Fibroblast of upper back skin (primary cell): ENCODE results near the gene FOXC1.

Source experiments
- DNase-seq: peaks from one replicate; pipeline ENCODE4 v3.0.0-alpha.2; 2013

Gene FOXC1

DNA sequence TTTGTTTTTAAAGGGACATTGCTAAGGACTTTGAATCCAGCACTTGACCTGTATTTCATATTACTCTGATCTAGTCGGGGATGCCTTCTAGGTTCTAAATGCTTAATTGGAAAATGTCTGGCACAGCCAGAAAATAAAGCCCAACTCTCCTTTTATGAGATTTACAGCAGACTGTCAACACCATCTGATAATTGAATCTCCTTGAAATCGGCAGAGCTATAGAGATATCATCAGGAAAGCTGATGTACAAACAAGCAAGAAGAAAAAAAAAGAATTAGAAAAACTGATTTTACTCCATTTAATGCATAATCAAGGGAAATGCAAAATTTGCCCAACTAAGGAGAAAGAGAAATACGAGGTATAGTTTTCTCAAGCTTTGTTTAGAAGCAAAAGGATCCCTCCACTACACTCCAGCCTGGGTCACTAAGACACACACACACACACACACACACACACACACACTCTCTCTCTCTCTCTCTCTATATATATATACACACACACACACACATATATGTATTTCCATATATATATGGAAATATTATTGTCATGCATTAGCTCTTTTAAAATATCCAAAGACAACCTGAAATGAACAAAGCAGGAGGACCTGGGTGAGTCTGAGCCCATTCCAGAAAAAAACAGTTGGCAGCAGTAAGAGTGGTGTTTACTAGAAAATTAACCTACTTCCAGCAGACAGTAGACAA is 9.5 kb upstream of the FOXC1 start:
- DNase-seq = no peak

GRCh38 chr6:1600764-1601157 is 9.0 kb upstream of the FOXC1 start:
- DNase-seq = no peak

DNA sequence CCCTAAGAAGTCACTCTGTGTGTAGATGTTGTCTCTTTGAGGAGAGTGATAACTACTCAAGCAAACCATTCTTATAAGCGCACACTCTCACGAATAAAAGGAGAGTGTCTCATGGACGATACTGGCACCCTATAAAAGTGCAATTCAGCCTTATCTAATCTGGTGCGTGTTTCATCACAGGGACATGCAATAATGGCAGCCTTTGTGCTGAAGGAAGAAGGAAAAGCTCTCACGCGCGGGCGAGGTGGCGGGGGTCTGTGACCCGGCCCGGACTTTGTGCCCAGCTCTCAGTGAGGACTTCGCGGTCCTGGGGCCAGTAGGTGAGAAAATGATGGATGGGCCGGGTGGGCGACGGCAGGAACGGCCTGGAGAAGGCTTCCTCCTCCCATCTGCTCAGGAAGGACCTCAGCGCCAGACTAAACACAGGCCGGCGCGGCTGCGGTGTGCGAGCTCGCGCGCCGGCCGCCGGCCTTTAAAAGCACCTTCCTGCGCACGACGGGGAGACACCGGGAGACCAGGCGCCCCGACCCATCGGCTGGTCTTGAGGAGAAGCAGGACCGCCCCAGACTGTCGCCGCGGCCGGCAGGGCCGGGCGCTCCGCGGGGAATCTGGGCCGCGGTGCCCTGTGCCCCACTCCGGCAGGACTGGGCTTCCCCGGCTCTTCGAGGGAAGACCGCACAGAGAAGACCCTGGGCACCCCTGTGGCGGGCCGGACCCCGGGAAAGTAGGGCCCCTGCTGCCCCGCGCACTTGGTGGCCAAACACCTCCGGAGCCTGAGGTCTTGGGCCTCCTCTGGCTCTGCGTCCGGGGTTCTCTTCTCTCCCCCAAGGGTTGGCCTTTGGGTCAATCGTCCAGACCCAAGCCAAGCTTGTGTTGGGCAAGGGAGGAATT is 8.3 kb upstream of the FOXC1 start:
- DNase-seq = no peak

DNA sequence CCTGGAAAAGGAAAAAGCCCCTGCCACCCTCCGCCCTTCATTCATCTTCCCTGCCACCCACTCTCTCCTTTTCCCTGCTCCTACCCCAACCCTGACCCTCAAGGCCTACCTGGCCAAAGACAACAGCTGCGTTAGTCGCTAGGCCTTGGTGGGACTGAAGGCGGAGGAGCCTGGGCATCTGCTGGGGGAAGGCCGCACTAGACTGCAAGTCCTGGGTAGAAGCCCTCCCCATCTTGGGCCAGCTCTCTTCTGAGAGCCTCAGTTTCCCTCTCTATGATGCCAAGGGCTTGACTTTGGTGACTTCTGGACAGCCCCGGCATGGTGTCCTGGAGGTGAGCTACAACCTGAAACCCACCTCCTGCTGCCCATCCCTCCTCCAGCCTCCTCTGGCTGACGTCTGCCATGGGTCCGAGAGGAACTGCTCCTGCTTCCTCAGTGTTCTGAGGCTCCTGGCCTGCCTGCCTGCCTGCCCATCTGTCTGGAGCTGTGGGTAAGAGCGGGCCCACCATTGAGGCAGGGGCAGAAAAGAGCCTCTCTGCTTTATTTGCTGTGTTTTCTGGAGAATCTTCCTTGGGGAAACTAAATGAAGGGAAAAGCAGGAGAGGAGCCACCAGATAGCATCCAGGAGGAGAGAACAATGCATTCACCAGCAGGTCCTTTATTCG is 7.5 kb upstream of the FOXC1 start:
- no peak for DNase-seq

DNA sequence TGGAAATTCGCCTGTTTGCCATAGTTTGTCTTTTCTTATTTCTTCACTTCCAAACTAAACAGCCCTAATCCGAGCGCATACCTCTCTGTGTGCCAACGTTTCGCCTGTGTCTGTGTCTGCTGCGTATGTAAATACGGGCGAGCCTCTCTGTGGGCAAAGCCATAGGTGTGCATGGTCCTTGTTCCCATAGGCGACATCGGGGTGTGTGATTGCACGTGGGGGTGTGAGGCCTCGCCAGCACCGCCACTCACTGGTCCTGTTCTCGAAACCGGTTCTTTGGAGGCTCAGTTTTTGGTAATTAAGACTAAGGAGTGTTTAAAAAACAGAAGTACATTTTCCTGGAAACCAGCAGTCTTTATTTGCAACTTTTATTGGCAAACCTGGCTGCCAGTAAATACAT is 6.0 kb upstream of the FOXC1 start:
- DNase-seq = no peak

DNA sequence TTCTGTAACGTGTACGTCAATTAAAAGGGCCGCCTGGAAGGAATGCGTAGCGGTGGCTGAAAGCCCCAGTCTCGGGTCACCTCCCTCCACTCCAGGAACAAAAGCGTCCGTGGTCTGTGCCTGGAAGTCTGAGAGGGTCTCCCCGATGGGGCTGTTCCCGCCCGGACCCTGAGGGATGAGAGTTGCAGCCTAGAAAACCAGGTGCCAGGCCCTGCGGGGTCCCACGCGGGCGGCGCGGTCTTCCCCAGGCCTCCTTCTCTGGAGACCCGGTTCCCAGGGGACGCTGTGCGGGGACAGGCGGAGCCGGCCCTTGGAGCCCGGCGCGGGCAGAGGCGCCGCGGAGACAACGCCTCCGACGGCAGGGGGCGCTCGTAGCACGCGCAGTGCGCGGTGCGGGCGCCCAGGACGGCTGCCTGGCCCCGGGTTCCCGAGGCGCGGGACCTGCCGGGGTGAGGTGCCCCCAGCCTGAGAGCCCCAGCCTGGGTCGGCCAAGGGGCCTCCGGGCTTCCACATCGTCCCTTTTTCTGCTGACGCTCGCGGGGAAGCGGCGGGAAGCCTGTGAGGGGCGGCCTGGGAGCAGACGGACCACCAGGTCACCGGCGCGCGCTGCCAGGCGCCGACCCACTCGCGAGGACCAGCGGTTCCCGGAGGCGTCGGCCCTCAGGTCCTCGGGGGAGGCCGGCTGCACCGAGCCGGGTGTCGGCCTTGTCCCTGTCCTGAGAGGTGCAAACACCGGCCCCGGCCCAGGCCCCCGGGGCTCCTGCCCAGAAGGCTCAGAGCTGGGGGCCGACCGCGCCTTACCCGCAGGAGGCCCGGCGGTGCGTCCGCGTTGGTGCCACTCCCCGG is 5.3 kb upstream of the FOXC1 start:
- peak; percentile 38 for DNase-seq

DNA sequence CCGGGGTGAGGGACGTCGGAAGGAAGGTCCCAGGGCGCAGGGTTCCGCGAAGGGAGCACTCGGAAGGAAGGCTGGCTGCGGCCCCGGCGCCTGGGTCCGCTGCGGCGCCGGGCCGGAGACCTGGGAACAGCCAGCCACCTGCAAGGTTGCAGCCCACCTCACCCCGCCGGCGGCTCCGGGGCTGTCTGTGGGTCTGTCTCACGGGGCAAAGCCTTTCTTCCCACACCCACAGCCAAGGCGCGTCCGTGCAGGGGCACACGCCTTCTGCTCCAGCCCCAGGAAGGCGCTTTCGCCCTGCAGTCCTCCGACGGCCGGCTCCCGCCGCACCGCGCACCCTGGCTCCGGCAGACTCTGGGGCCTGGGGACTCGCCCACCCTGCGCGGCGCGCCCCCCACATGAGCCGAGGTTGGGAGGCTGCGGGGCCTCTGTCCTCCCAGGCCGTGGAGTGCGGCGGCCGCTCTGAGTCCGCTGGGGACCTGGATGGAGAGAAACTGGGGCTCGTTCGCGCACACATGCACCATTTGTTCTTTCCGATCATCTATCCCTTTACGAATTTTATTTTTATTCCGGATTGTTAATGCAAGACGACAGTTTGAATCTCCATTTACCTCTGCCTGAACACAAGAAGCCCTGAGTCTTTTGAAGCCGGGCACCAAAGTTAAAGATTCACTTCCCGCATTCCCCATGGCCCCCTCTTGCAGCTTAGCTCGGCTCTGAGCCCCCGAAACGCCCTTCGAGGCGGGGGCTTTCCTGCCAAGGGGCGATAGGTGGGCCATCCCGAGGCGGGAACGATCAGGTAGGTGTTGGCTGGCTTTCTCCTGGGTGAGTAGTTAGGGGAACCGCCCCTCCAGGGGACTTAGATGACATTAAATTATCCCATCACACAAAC is 4.5 kb upstream of the FOXC1 start:
- DNase-seq = no peak

DNA sequence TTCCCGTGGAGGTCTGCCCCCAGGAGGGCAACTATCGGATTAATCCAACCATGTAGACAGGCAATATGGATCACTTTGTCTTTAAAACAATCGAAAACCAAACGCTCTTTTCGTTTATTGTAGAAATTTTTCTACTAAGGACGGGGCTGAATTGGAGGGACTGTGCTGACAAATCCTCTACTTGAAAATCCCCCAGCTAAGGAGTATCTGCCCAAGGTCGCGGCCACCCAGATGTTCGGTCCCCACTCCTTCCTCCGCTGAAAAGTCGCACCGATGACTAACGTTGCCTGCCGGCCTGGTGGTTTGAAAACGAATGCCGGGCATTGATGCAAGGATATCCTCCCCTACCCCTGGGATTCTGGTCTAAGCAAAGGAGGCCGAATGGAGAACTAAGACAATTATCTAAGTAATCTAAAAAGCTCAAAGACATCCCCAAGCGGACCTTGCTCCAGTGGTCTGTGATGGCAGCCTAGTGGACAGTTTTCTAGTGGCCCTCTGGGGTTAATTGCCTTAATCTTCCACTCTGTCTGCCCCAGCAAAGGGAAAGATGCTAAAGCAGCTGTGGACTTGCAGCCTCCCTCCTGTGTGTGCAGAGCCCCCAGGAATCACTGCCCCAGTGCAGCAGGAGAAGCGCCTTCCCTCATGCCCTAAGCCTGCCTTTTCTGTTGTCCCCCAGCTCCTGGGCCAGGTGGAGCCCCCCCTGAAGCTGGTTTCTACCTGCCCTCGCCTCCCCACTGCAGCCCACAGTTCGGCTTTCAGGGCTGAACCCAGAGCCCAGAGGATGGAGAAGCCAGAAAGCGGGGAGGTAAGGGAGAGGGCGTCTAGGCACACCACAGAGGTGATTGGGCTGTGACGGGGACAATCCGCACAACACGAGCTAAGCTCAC is 3.6 kb upstream of the FOXC1 start:
- DNase-seq = no peak

GRCh38 chr6:1606780-1607515 is 2.8 kb upstream of the FOXC1 start:
- DNase-seq = no peak

DNA sequence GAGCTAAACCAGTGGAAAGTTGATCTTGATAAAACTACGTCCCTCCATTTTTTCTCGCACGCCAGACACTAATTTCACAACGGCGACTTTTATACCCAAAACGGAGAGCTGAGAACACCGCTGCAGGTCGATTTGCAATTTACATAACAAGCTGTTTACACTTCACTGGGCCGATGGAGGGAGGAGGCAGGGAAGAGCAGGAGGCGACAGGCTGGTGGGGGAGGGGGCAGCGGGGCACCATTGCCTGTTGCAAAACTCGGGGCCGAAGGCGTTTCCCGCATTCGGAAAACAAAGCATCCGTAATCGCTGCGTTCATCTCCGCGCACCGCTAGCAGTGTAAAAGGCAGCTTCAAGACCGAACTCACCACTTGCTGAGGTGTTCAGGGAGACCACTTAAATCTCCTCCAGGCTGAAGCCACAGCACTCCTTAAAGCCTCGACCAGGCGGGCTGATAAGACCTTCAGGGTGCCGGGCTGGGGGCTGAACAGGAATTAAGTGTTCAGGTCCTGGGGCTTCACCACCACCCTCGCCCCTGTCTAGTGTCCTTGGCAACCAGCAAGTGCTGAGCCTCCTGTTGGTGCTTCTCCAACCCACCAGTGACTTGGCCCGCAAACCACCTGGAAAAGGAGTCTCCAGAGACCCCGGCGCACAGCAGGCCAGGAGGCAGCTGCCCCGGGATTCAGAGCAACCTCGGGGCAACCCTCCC is 2.0 kb upstream of the FOXC1 start:
- no peak for DNase-seq

- no peak for DNase-seq
These were observed 1.3 kb upstream of the FOXC1 start for GRCh38 chr6:1608222-1609040.

DNA sequence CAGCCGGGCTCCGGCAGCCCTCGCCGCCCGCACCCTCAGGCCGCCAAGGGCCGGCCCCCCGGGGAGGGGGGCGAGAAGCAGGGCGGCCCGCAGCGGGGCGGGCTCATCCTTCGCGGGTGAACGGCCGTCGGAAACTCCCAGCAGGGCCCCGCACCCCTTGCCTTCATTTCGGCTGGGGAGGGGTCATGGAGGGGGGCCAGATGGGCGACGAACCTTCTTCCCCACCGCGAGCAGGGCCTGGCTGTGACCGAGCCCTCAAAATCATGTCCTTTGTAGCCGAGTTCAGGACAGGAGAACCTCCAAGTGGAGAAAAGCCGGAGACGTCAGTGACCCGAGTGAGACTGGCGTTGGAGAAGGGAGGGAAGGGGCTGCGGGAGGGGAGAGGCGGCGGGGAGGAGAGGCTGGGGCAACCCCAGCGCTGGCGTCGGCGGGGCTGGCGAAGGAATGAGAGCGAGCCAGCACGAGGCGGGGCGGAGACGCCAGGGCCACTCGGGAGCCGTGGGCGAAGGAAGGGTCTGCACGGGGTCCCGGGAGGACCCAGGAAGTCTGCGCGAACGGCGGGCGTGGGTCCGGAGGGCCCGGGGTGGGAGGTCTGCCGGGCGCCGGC is 571 bp upstream of the FOXC1 start:
- DNase-seq = no peak

DNA sequence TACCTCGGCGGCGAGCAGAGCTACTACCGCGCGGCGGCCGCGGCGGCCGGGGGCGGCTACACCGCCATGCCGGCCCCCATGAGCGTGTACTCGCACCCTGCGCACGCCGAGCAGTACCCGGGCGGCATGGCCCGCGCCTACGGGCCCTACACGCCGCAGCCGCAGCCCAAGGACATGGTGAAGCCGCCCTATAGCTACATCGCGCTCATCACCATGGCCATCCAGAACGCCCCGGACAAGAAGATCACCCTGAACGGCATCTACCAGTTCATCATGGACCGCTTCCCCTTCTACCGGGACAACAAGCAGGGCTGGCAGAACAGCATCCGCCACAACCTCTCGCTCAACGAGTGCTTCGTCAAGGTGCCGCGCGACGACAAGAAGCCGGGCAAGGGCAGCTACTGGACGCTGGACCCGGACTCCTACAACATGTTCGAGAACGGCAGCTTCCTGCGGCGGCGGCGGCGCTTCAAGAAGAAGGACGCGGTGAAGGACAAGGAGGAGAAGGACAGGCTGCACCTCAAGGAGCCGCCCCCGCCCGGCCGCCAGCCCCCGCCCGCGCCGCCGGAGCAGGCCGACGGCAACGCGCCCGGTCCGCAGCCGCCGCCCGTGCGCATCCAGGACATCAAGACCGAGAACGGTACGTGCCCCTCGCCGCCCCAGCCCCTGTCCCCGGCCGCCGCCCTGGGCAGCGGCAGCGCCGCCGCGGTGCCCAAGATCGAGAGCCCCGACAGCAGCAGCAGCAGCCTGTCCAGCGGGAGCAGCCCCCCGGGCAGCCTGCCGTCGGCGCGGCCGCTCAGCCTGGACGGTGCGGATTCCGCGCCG is 994 bp downstream of the FOXC1 start:
- DNase-seq = no peak

GRCh38 chr6:1611322-1611571 is 1.5 kb downstream of the FOXC1 start:
- DNase-seq = peak; percentile 31

DNA sequence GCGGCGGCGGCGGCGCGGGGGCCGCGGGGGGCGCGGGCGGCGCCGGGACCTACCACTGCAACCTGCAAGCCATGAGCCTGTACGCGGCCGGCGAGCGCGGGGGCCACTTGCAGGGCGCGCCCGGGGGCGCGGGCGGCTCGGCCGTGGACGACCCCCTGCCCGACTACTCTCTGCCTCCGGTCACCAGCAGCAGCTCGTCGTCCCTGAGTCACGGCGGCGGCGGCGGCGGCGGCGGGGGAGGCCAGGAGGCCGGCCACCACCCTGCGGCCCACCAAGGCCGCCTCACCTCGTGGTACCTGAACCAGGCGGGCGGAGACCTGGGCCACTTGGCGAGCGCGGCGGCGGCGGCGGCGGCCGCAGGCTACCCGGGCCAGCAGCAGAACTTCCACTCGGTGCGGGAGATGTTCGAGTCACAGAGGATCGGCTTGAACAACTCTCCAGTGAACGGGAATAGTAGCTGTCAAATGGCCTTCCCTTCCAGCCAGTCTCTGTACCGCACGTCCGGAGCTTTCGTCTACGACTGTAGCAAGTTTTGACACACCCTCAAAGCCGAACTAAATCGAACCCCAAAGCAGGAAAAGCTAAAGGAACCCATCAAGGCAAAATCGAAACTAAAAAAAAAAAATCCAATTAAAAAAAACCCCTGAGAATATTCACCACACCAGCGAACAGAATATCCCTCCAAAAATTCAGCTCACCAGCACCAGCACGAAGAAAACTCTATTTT is 2.0 kb downstream of the FOXC1 start:
- peak; percentile 30 for DNase-seq

GRCh38 chr6:1612299-1612973 is 2.7 kb downstream of the FOXC1 start:
- no peak for DNase-seq
